Measurements from ENCODE around the gene AP3B1. TPM values are rescaled to one million over a fixed set of nuclear protein-coding genes. Genes with fewer than 3 reads are reported as not detected.

Gene AP3B1
- polyA plus RNA-seq, 1 donor, result 76.2 TPM

DNA sequence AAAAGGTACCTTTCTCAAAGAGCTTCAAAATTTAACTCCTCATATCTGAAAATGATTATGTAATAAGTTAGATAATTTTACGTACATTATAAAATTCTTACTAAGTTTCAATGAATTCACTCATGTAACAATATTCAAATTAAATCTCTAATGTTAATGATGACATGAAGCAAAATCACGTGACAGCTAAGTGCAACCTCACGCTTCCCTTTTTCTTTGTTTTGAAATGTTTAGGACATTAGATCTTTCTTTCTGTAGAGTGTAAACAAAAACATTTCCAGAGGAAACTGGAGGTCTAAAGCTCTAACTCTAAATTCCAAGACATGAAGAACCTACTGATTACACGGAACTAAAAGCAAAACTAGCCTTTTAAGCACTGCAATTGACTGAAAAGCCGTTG is 291.0 kb downstream of the AP3B1 start:
- no peak for DNase-seq

DNA sequence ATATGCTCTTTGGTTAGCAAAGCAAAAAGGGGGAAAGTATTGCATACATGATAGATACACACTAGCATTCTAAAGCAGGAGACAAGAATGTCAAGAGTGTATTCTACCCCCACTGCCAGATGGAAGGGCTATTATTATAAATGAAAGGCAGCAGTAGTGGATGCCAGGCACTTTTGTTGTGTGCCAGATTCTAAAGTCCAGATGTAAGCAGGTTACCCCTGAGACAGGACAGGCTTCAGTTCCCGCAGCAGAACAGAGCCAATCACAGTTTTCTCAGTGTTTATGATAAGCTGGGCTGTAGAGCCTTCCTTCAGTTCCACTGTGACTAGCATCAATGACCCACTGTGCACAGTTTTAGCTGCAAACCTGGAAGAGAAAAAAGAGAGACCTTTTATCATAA is 291.8 kb downstream of the AP3B1 start:
- no peak for DNase-seq

DNA sequence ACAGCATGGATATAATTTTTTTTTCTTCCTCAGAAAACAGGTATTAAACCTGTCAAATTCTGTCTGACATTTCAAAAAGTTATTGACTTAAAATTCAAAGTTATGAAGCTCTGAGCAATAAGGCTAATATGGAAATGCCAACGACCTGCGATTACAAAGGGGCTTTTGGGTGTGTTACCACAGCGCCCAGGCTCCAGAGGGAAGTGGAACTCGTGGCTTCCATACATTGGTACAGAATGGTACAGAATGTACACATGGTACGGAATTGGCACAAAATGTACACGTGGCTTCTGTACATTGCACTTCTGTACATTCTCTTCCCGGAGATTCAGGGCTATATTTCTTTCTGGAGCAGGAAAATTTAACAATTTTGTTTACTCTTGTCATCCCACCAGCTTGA is 293.3 kb downstream of the AP3B1 start:
- DNase-seq, result no peak

GRCh38 chr5:78000191-78000590 is 294.3 kb downstream of the AP3B1 start:
- no peak for DNase-seq

GRCh38 chr5:77999399-77999798 is 295.1 kb downstream of the AP3B1 start:
- DNase-seq, result no peak

GRCh38 chr5:77996943-77997342 is 297.6 kb downstream of the AP3B1 start:
- DNase-seq, result no peak

DNA sequence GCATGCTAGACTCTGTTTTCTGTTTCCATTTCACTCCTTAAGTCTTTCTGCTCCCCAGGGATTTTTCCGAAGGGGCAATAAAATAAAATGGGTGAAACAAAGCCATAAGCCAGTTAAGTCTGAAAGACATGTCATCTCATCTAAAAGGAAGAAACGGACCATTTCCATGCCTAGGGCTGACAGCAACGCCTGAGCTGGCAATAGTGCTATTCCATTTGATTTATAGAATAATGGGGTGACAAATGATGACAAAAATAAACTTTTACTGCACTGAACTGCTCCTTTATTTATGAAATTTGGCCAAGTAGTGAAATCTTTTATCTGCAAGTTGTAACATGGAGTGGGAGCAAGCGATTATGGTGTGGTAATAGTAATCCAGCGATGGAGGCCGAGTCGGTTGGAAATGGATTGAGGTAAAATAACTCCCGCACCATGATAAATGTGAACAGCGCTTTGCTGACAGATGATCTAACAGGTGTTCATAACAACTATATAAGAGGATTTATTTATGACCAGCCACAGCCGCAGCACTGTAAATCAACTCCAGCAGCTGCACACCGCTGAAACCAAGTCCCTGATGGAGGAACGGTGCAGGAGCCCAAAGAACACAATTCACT is 298.6 kb downstream of the AP3B1 start:
- no peak for DNase-seq

- DNase-seq, result peak; percentile 32
These were observed 299.6 kb downstream of the AP3B1 start for GRCh38 chr5:77994943-77995342.

DNA sequence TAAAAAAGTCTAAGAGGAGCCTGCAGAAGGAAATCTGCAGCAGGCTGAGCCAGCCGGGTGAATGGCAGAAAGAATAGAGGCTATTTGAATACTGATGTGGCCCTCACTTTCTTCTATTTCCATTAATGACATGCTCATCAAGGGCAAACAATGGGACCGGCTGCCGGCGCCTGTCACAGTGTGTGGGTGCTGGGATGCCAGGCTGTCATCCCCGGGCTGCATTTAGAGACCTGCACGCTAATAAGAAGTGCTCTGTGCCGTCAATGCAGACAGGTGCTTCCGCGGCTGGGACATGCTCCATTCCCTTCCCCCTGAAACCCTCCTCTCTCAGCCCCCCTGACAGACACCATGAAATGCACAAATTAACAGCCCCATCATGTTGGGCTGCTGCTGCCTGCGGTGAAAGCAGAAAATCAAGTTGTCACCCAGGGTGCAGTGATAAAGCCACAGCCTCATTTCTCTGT is 300.6 kb downstream of the AP3B1 start:
- DNase-seq, result no peak

- DNase-seq, result no peak
These were observed 301.2 kb downstream of the AP3B1 start for GRCh38 chr5:77993141-77993854.

GRCh38 chr5:77991084-77991483 is 303.4 kb downstream of the AP3B1 start:
- DNase-seq, result no peak

- DNase-seq, result no peak
These were observed 304.5 kb downstream of the AP3B1 start for GRCh38 chr5:77990020-77990419.

DNA sequence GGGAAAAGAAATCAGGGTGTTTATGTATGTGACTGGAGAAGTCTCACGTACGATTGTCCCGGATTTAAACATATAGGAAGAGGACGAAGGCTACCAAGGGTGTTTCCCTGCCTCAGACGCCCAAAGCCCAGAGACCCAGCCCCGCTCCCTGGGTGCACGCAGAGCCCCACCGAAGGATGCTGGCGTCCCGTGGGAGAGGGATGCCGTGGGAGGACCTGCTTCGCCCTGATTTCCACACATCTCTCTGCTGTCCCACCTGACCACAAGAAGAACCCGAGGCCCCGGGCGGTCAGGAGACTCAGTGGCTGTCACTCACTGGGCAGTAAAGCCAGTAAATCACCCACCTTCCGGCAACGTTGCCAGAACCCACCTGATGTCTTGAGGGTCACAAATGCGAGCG is 306.5 kb downstream of the AP3B1 start:
- no peak for DNase-seq

- no peak for DNase-seq
These were observed 307.2 kb downstream of the AP3B1 start for GRCh38 chr5:77987331-77987730.

GRCh38 chr5:77986261-77986660 is 308.2 kb downstream of the AP3B1 start:
- no peak for DNase-seq

DNA sequence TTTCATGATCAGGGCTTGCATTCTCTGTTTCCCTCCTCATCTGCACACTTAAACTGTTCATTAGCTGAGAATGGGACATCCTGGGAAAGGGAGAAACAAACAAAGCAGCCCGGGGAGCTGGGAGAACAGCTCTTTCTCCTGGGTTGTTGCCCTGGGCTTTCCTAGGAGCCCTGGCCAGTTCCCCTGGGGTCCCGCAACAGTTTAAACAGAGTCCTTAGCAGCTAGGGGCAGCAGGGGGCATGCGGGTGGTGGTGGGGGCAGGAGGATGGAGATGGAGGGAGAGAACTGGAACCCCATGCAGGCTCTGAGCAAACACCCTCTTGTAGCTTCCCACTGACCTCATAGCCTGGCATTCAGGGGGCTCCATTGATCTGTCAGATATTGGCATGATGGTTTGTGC is 309.3 kb downstream of the AP3B1 start:
- DNase-seq, result no peak

- peak; percentile 51 for DNase-seq
These were observed 309.9 kb downstream of the AP3B1 start for GRCh38 chr5:77984587-77984986.

DNA sequence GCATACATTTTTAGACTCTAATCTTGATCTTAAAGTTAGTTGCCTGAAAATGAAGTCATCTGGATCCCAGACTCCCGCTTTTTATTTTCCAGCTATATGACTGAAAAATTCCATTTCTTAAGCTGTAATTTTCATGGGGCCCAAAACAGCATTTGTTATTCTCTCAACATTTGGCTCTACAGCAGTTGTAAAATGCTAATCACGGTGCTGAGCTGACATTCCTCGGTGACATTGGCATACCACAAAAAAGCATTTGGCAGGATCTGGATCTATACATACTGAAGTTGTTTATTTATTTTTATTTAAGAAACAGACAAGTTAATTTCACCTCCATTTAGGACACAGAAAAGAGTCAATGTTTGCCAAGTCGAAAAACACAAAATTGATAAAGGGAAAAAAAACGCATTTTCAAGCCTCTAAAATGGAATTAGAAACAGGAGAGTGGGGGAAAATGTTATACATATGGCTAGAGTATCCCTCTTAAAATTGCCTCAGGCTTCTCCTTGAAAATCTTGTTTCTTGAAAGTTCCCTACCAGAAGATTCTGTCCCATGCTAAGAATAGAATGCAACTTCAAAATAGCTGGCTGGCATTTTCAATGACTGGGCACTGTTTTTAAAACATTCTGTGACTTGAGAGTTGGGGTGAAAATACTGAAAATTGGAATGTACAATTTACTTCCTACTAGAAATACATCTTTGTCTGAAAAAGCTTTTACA is 310.9 kb downstream of the AP3B1 start:
- no peak for DNase-seq

GRCh38 chr5:77981820-77982219 is 312.7 kb downstream of the AP3B1 start:
- no peak for DNase-seq

GRCh38 chr5:77974576-77974975 is 319.9 kb downstream of the AP3B1 start:
- no peak for DNase-seq

GRCh38 chr5:77973253-77973609 is 321.3 kb downstream of the AP3B1 start:
- no peak for DNase-seq

GRCh38 chr5:77972469-77973252 is 321.8 kb downstream of the AP3B1 start:
- no peak for DNase-seq
